ENCODE measurements around the gene DMAC2.

- TF ChIP-seq CTCF (IDR thresholded peaks at IDR 0.05; ENCODE audit: insufficient read depth, low read length, poor library complexity, severe bottlenecking): no peak
- TF ChIP-seq EZH2phosphoT487 (conservative IDR thresholded peaks at IDR 0.05; ENCODE audit: low read length): no peak
Observed at GRCh38 chr19:41435936-41436673, 3.6 kb downstream of the DMAC2 start.
